Breast epithelium (tissue), 3 donors: ENCODE data around the gene RBPMS2.
A peak's percentile ranks its signal among the peaks of the same experiment; 100 is the strongest.

Experiments
- CTCF ChIP-seq, 3 donors: fragments of 450-650 bp; IDR thresholded peaks; one replicate each; pipeline ENCODE4 v1.5.1; 2016 to 2017; ENCODE audit warnings: antibody characterized with exemption in 3 of 3, mild to moderate bottlenecking in 3 of 3, moderate library complexity in 3 of 3
- POLR2A ChIP-seq: fragments of 450-650 bp; IDR thresholded peaks from one replicate; pipeline ENCODE4 v1.6.1; 2016; ENCODE audit warnings: antibody characterized with exemption, mild to moderate bottlenecking, moderate library complexity
- POLR2AphosphoS5 ChIP-seq, 3 donors: sonication (generic); formaldehyde crosslinking; IDR thresholded peaks; one replicate each; pipeline ENCODE4 v1.6.1; 2017; ENCODE audit warnings: antibody characterized with exemption in 3 of 3

- peak; percentile 67 to 82 (median 79) for TF ChIP-seq CTCF (IDR thresholded peaks at IDR 0.05)
- TF ChIP-seq POLR2A, result no peak
- TF ChIP-seq POLR2AphosphoS5 (IDR thresholded peaks at IDR 0.05), result no peak
Observed at GRCh38 chr15:64809649-64810496, 34.5 kb upstream of the RBPMS2 start.
